CD14-positive monocyte (primary cell): ENCODE results near the gene KIT. TPM values are rescaled to one million over a fixed set of nuclear protein-coding genes. Genes with fewer than 3 reads are reported as not detected.

Source experiments
- DNase-seq, 3 donors: peaks; one replicate each; pipeline ENCODE4 v3.0.0-alpha.2; 2011 to 2022
- H2AFZ ChIP-seq: 2 replicates; pipeline ENCODE4 v1.6.0; 2012; ENCODE audit warnings: mild to moderate bottlenecking, low read depth, low read length, inconsistent platforms; ENCODE audit not compliant: insufficient read depth, poor library complexity, severe bottlenecking
- H3K27ac ChIP-seq, 2 donors: 1 replicate in 1 of 2; 2 replicates in 1 of 2; pipeline ENCODE4 v1.5.1; 2012 to 2013; ENCODE audit warnings: low read length in 2 of 2, control low read depth in 1 of 2, inconsistent platforms in 1 of 2, low read depth in 1 of 2, mild to moderate bottlenecking in 1 of 2
- H3K27me3 ChIP-seq, 2 donors: one replicate each; pipeline versions ENCODE4 v1.6.0 to v1.6.1; 2011 to 2013; ENCODE audit warnings: low read length in 2 of 2; ENCODE audit not compliant: control insufficient read depth in 2 of 2, insufficient read depth in 2 of 2
- H3K36me3 ChIP-seq, 2 donors: replicated peaks in 1 of 2; 1 replicate in 1 of 2; 2 replicates in 1 of 2; pipeline versions ENCODE4 v1.5.1 to v1.6.1; 2012 to 2013; ENCODE audit warnings: low read length in 2 of 2, control low read depth in 1 of 2, inconsistent platforms in 1 of 2, mild to moderate bottlenecking in 1 of 2; ENCODE audit not compliant: insufficient read depth in 2 of 2, control insufficient read depth in 1 of 2
- H3K4me1 ChIP-seq, 2 donors: 1 replicate in 1 of 2; 2 replicates in 1 of 2; pipeline versions ENCODE4 v1.5.1 to v1.6.1; 2012 to 2013; ENCODE audit warnings: low read length in 2 of 2, control low read depth in 1 of 2, inconsistent platforms in 1 of 2, mild to moderate bottlenecking in 1 of 2, moderate library complexity in 1 of 2; ENCODE audit not compliant: insufficient read depth in 2 of 2, control insufficient read depth in 1 of 2
- H3K4me2 ChIP-seq: replicated peaks from 2 replicates; pipeline ENCODE3; 2012; ENCODE audit warnings: low read length, moderate library complexity, mild to moderate bottlenecking; ENCODE audit not compliant: poor library complexity, severe bottlenecking; ENCODE audit errors: extremely low read depth
- H3K4me3 ChIP-seq, 3 experiments: fragments of 200-600 bp in 1 of 3; sonication (generic) in 1 of 3; replicated peaks in 1 of 3; 1 replicate in 2 of 3; 2 replicates in 1 of 3; pipeline ENCODE4 v1.5.1; 2011 to 2013; ENCODE audit warnings: low read length in 3 of 3, mild to moderate bottlenecking in 3 of 3, control low read depth in 2 of 3, low read depth in 2 of 3, inconsistent platforms in 1 of 3, moderate library complexity in 1 of 3
- H3K79me2 ChIP-seq: 2 replicates; pipeline ENCODE4 v1.6.0; 2012; ENCODE audit warnings: mild to moderate bottlenecking, control low read depth, inconsistent platforms, low read length, moderate library complexity; ENCODE audit not compliant: insufficient read depth
- H3K9ac ChIP-seq: 2 replicates; pipeline ENCODE4 v1.6.0; 2017; ENCODE audit warnings: low read length, mild to moderate bottlenecking; ENCODE audit not compliant: insufficient read depth, poor library complexity, severe bottlenecking
- H3K9me3 ChIP-seq, 2 donors: replicated peaks in 1 of 2; 1 replicate in 1 of 2; 2 replicates in 1 of 2; pipeline versions ENCODE4 v1.5.1 to v1.6.1; 2012 to 2013; ENCODE audit warnings: low read length in 2 of 2, control low read depth in 1 of 2; ENCODE audit not compliant: control insufficient read depth in 1 of 2, insufficient read depth in 1 of 2
- H4K20me1 ChIP-seq: 2 replicates; pipeline ENCODE4 v1.6.0; 2012; ENCODE audit warnings: mild to moderate bottlenecking, low read length, control low read depth, moderate library complexity; ENCODE audit not compliant: insufficient read depth
- H3K27ac Mint-ChIP-seq, 7 donors: one replicate each; pipeline ENCODE4 v1.8.0; 2020; ENCODE audit warnings: mild to moderate bottlenecking in 7 of 7, mixed read lengths in 7 of 7, moderate library complexity in 6 of 7, inconsistent platforms in 2 of 7
- H3K27me3 Mint-ChIP-seq, 3 donors: one replicate each; pipeline ENCODE4 v1.8.0; 2021 to 2022; ENCODE audit warnings: low read depth in 3 of 3, mild to moderate bottlenecking in 3 of 3, mixed read lengths in 3 of 3, moderate library complexity in 3 of 3, inconsistent platforms in 1 of 3
- H3K36me3 Mint-ChIP-seq, 2 donors: one replicate each; pipeline ENCODE4 v1.8.0; 2020; ENCODE audit warnings: mixed read lengths in 2 of 2, inconsistent platforms in 1 of 2, mild to moderate bottlenecking in 1 of 2
- H3K4me1 Mint-ChIP-seq: one replicate; pipeline ENCODE4 v1.8.0; 2020; ENCODE audit warnings: mild to moderate bottlenecking, mixed read lengths
- H3K4me3 Mint-ChIP-seq, 2 donors: one replicate each; pipeline ENCODE4 v1.8.0; 2020; ENCODE audit warnings: mild to moderate bottlenecking in 2 of 2, mixed read lengths in 2 of 2, moderate library complexity in 1 of 2
- H3K9me3 Mint-ChIP-seq, 7 donors: one replicate each; pipeline ENCODE4 v1.8.0; 2020 to 2022; ENCODE audit warnings: mixed read lengths in 7 of 7, mild to moderate bottlenecking in 6 of 7, moderate library complexity in 6 of 7, inconsistent platforms in 2 of 7
- WGBS: methylation state at CpG from one replicate; pipeline ENCODE4 v1.1.5; 2013; ENCODE audit warnings: missing lambda C conversion rate; ENCODE audit not compliant: insufficient coverage; 5-methylcytosine and 5-hydroxymethylcytosine counted together
- intact Hi-C, 2 donors: fragments of 100-400 bp; cut with micrococcal nuclease; formaldehyde crosslinking; loops; one replicate each; pipeline versions ENCODE4 v1.15.0 to v1.15.1; 2023
- polyA plus RNA-seq, 3 donors: library from polyadenylated mRNA; depleted of rRNA in 1 of 3; unstranded in 2 of 3; stranded (reverse) in 1 of 3; fragments of 300-500 nt in 2 of 3; fragments of >200 nt in 1 of 3; fragmentation: Illumina TruSeq in 2 of 3; gene quantifications; 1 replicate in 2 of 3; 2 replicates in 1 of 3; pipeline ENCODE4 v1.2.3, GENCODE V29; 2012 to 2021
- TF ChIP-seq, protein P1 (sequence below): fragments of 200-600 bp; IDR thresholded peaks from one replicate; pipeline ENCODE4 v1.8.0; 2022; ENCODE audit warnings: antibody characterized with exemption, mild to moderate bottlenecking

Gene KIT
- polyA plus RNA-seq, 3 donors, result not detected

DNA sequence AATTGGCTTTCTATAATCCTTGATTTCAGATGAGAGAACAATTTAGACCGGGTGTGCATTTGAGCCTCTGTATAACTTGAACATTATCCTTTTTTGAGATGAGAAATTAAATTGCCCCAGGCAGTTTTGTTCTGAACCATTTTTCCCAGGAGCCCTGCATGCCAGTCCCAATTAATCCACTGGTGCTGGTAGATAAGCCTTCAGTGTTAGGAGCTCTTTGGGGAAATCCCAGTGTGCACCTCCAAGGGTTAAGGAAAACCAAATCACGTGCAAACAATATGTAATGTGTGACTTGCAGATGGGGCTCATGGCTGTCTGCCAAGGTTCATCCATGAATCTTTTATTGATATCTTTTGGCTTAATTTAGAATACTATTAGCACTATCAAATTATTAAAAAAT, 43.2 kb downstream of the KIT start:
- H3K27me3 ChIP-seq, result no peaks in the 10 kb centered on the region
- H3K27ac Mint-ChIP-seq, result no peak overlapping the region
- no peaks in the 10 kb centered on the region for H3K27me3 Mint-ChIP-seq

GRCh38 chr4:54703182-54703581, 45.4 kb downstream of the KIT start:
- peaks cover 0 to 2% (median 0%) of the 10 kb centered on the region in 3 donors for H3K27me3 Mint-ChIP-seq
- no peak overlapping the region for H3K4me3 Mint-ChIP-seq
- Histone ChIP-seq H3K9ac (no peak overlapping the region), H3K79me2 (no peaks in the 10 kb centered on the region), H3K4me1 (peaks cover 3 to 9% of the 10 kb centered on the region in 2 donors), H3K4me3 (no peak overlapping the region), H3K27ac (no peak overlapping the region), H3K36me3 (no peaks in the 10 kb centered on the region), H2AFZ (no peak overlapping the region), H4K20me1 (no peaks in the 10 kb centered on the region), H3K27me3 (no peaks in the 10 kb centered on the region), H3K4me2 (no peak overlapping the region), H3K9me3 (no peaks in the 10 kb centered on the region)
- no CpG with 5 or more reads among the region's 4 CpGs for WGBS
- H3K9me3 Mint-ChIP-seq, result peaks cover 0 to 2% (median 0%) of the 10 kb centered on the region in 7 donors
- intact Hi-C loops, result no loop called here
- TF ChIP-seq, protein P1, sequence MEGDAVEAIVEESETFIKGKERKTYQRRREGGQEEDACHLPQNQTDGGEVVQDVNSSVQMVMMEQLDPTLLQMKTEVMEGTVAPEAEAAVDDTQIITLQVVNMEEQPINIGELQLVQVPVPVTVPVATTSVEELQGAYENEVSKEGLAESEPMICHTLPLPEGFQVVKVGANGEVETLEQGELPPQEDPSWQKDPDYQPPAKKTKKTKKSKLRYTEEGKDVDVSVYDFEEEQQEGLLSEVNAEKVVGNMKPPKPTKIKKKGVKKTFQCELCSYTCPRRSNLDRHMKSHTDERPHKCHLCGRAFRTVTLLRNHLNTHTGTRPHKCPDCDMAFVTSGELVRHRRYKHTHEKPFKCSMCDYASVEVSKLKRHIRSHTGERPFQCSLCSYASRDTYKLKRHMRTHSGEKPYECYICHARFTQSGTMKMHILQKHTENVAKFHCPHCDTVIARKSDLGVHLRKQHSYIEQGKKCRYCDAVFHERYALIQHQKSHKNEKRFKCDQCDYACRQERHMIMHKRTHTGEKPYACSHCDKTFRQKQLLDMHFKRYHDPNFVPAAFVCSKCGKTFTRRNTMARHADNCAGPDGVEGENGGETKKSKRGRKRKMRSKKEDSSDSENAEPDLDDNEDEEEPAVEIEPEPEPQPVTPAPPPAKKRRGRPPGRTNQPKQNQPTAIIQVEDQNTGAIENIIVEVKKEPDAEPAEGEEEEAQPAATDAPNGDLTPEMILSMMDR, result no peak
- peaks cover 15% of the 10 kb centered on the region for H3K4me1 Mint-ChIP-seq
- no peak for DNase-seq
- H3K27ac Mint-ChIP-seq, result no peak overlapping the region
- no peaks in the 10 kb centered on the region for H3K36me3 Mint-ChIP-seq

More for the DNA sequence above, 43.2 kb downstream of the KIT start:
- no peaks in the 10 kb centered on the region for H4K20me1 ChIP-seq
- DNase-seq, result no peak
- H3K4me1 ChIP-seq, result no peaks in the 10 kb centered on the region
- no peaks in the 10 kb centered on the region for H3K9me3 ChIP-seq
- H3K4me2 ChIP-seq, result no peak overlapping the region
- TF ChIP-seq, protein P1, result no peak
- H3K4me3 ChIP-seq, result no peak overlapping the region
- H3K9me3 Mint-ChIP-seq, result peaks cover 0 to 2% (median 0%) of the 10 kb centered on the region in 7 donors
- no peak overlapping the region for H3K27ac ChIP-seq
- no peak overlapping the region for H2AFZ ChIP-seq
- no peaks in the 10 kb centered on the region for H3K36me3 ChIP-seq
- WGBS, result no CpG with 5 or more reads among the region's 2 CpGs
- intact Hi-C loops, result no loop called here
- H3K79me2 ChIP-seq, result no peaks in the 10 kb centered on the region
- no peak overlapping the region for H3K9ac ChIP-seq
- H3K4me1 Mint-ChIP-seq, result peaks cover 5% of the 10 kb centered on the region
- no peak overlapping the region for H3K4me3 Mint-ChIP-seq
- H3K36me3 Mint-ChIP-seq, result no peaks in the 10 kb centered on the region
